ENCODE measurements around the gene IKZF1. TPM values are rescaled to one million over a fixed set of nuclear protein-coding genes. Genes with fewer than 3 reads are reported as not detected.

The IKZF1 gene
- total RNA-seq, 6 donors from 2014 or later, result 33.8 to 65.1 (median 49.8) TPM

- no peak overlapping the region for H3K4me3 ChIP-seq
- DNase-seq (no peak), ATAC-seq (ENCODE audit: low FRiP score in 2 of 2) (no peak)
- 71 to 72% methylated on average over 5 of the region's 5 CpGs for WGBS, 2 donors
- no peaks in the 10 kb centered on the region for H3K9me3 ChIP-seq
- H3K4me1 ChIP-seq, result no peaks in the 10 kb centered on the region
- no peak overlapping the region for H3K27ac ChIP-seq
- no peaks in the 10 kb centered on the region for H3K36me3 ChIP-seq
- TF ChIP-seq CTCF (IDR thresholded peaks at IDR 0.05) (no peak), EP300 (IDR thresholded peaks at IDR 0.05) (no peak), POLR2A (IDR thresholded peaks at IDR 0.05) (no peak), POLR2AphosphoS5 (IDR thresholded peaks at IDR 0.05) (no peak)
- no peaks in the 10 kb centered on the region for H3K27me3 ChIP-seq
Observed at GRCh38 chr7:50295133-50295532, 9.4 kb upstream of the IKZF1 start.

GRCh38 chr7:50296799-50297198, 7.7 kb upstream of the IKZF1 start:
- H3K4me3 ChIP-seq, result no peak overlapping the region

GRCh38 chr7:50298811-50299562, 5.5 kb upstream of the IKZF1 start:
- TF ChIP-seq POLR2A (IDR thresholded peaks at IDR 0.05) (no peak), CTCF (IDR thresholded peaks at IDR 0.05) (no peak), POLR2AphosphoS5 (IDR thresholded peaks at IDR 0.05) (no peak), EP300 (IDR thresholded peaks at IDR 0.05) (no peak)
- Histone ChIP-seq H3K9me3 (no peaks in the 10 kb centered on the region), H3K36me3 (no peaks in the 10 kb centered on the region), H3K4me1 (peaks cover 0 to 4% (median under 1%) of the 10 kb centered on the region in 4 donors), H3K27ac (no peak overlapping the region), H3K4me3 (no peak overlapping the region), H3K27me3 (peaks cover 0 to 5% (median 0%) of the 10 kb centered on the region in 4 donors)
- ATAC-seq (ENCODE audit: low FRiP score in 2 of 2), result no peak
- no peak for DNase-seq
- WGBS, 2 donors, result 80 to 82% methylated on average over 8 of the region's 8 CpGs

More at GRCh38 chr7:50296799-50297198, 7.7 kb upstream of the IKZF1 start:
- Histone ChIP-seq H3K4me1 (no peaks in the 10 kb centered on the region), H3K27me3 (no peaks in the 10 kb centered on the region), H3K27ac (no peak overlapping the region), H3K36me3 (no peaks in the 10 kb centered on the region), H3K9me3 (no peaks in the 10 kb centered on the region)
- DNase-seq (no peak), ATAC-seq (ENCODE audit: low FRiP score in 2 of 2) (no peak)
- WGBS, 2 donors, result 76 to 79% methylated on average over 3 to 4 of the region's 4 CpGs
- no peak for TF ChIP-seq EP300 (IDR thresholded peaks at IDR 0.05)
- no peak for TF ChIP-seq POLR2A (IDR thresholded peaks at IDR 0.05)
- TF ChIP-seq CTCF (IDR thresholded peaks at IDR 0.05), result no peak
- TF ChIP-seq POLR2AphosphoS5 (IDR thresholded peaks at IDR 0.05), result no peak

GRCh38 chr7:50300336-50300735, 4.2 kb upstream of the IKZF1 start:
- Histone ChIP-seq H3K36me3 (no peaks in the 10 kb centered on the region), H3K9me3 (no peaks in the 10 kb centered on the region), H3K4me3 (no peak overlapping the region), H3K27me3 (peaks cover 0 to 5% (median 2%) of the 10 kb centered on the region in 4 donors), H3K4me1 (peaks cover 0 to 12% (median 4%) of the 10 kb centered on the region in 4 donors), H3K27ac (no peak overlapping the region)
- WGBS, 2 donors, result 55 to 61% methylated on average over 4 of the region's 4 CpGs
- no peak for DNase-seq
- ATAC-seq (ENCODE audit: low FRiP score in 2 of 2), result no peak
- TF ChIP-seq EP300 (IDR thresholded peaks at IDR 0.05), result no peak
- TF ChIP-seq POLR2A (IDR thresholded peaks at IDR 0.05), result no peak
- no peak for TF ChIP-seq POLR2AphosphoS5 (IDR thresholded peaks at IDR 0.05)
- no peak for TF ChIP-seq CTCF (IDR thresholded peaks at IDR 0.05)
